ENCODE data around the gene MTOR.
"Not testable (repeated sequence)": the region's sequence is repeated elsewhere in the genome, so short reads cannot be mapped to it uniquely, and the experiment has no call there.

The MTOR gene

GRCh38 chr1:11187931-11188330, 74.4 kb downstream of the MTOR start:
- H3K27ac Mint-ChIP-seq, result peak overlapping the region; percentile 84
- peaks cover 54% of the 10 kb centered on the region for H3K36me3 Mint-ChIP-seq (ENCODE audit: low read depth)
- H3K4me1 Mint-ChIP-seq, result no peaks in the 10 kb centered on the region
- TF ChIP-seq CTCF (IDR thresholded peaks at IDR 0.05), result no peak
- no peak for DNase-seq
- no peak overlapping the region for H3K4me3 Mint-ChIP-seq
- no peaks in the 10 kb centered on the region for H3K27me3 Mint-ChIP-seq (ENCODE audit: low read depth, poor library complexity)
- H3K9me3 Mint-ChIP-seq, result no peaks in the 10 kb centered on the region

- Mint-ChIP-seq H3K9me3 (no peaks in the 10 kb centered on the region), H3K36me3 (ENCODE audit: low read depth) (peaks cover 54% of the 10 kb centered on the region), H3K4me3 (no peak overlapping the region), H3K27me3 (ENCODE audit: low read depth, poor library complexity) (no peaks in the 10 kb centered on the region), H3K4me1 (no peaks in the 10 kb centered on the region), H3K27ac (no peak overlapping the region)
- no peak for TF ChIP-seq CTCF (IDR thresholded peaks at IDR 0.05)
- DNase-seq, result no peak
These were observed 74.9 kb downstream of the MTOR start for GRCh38 chr1:11187494-11187893.

- H3K9me3 Mint-ChIP-seq, result no peaks in the 10 kb centered on the region
- no peaks in the 10 kb centered on the region for H3K27me3 Mint-ChIP-seq (ENCODE audit: low read depth, poor library complexity)
- peaks cover 51% of the 10 kb centered on the region for H3K36me3 Mint-ChIP-seq (ENCODE audit: low read depth)
- H3K27ac Mint-ChIP-seq, result no peak overlapping the region
- no peaks in the 10 kb centered on the region for H3K4me1 Mint-ChIP-seq
- no peak overlapping the region for H3K4me3 Mint-ChIP-seq
- no peak for DNase-seq
- no peak for TF ChIP-seq CTCF (IDR thresholded peaks at IDR 0.05)
These were observed 75.4 kb downstream of the MTOR start for GRCh38 chr1:11187000-11187399.

- H3K27me3 Mint-ChIP-seq (ENCODE audit: low read depth, poor library complexity), result no peaks in the 10 kb centered on the region
- H3K36me3 Mint-ChIP-seq (ENCODE audit: low read depth), result peaks cover 56% of the 10 kb centered on the region
- no peak for DNase-seq
- no peak for TF ChIP-seq CTCF (IDR thresholded peaks at IDR 0.05)
- no peaks in the 10 kb centered on the region for H3K9me3 Mint-ChIP-seq
- H3K4me1 Mint-ChIP-seq, result peaks cover 5% of the 10 kb centered on the region
- no peak overlapping the region for H3K4me3 Mint-ChIP-seq
- H3K27ac Mint-ChIP-seq, result no peak overlapping the region
These were observed 77.4 kb downstream of the MTOR start for GRCh38 chr1:11184973-11185372.

- no peak for DNase-seq
- H3K4me3 Mint-ChIP-seq, result no peak overlapping the region
- no peak overlapping the region for H3K27ac Mint-ChIP-seq
- H3K4me1 Mint-ChIP-seq, result peaks cover 26% of the 10 kb centered on the region
- H3K36me3 Mint-ChIP-seq (ENCODE audit: low read depth), result peaks cover 56% of the 10 kb centered on the region
- no peaks in the 10 kb centered on the region for H3K9me3 Mint-ChIP-seq
- no peak for TF ChIP-seq CTCF (IDR thresholded peaks at IDR 0.05)
- H3K27me3 Mint-ChIP-seq (ENCODE audit: low read depth, poor library complexity), result no peaks in the 10 kb centered on the region
These were observed 79.5 kb downstream of the MTOR start for GRCh38 chr1:11182884-11183283.

- DNase-seq, result no peak
- Mint-ChIP-seq H3K4me3 (no peak overlapping the region), H3K36me3 (ENCODE audit: low read depth) (peaks cover 45% of the 10 kb centered on the region), H3K27ac (no peak overlapping the region), H3K27me3 (ENCODE audit: low read depth, poor library complexity) (peaks cover 3% of the 10 kb centered on the region), H3K4me1 (peaks cover 38% of the 10 kb centered on the region), H3K9me3 (no peaks in the 10 kb centered on the region)
- no peak for TF ChIP-seq CTCF (IDR thresholded peaks at IDR 0.05)
These were observed 82.0 kb downstream of the MTOR start for GRCh38 chr1:11180342-11180744.

GRCh38 chr1:11179749-11180148, 82.6 kb downstream of the MTOR start:
- Mint-ChIP-seq H3K36me3 (ENCODE audit: low read depth) (peaks cover 40% of the 10 kb centered on the region), H3K4me1 (peaks cover 38% of the 10 kb centered on the region)
- H3K4me3 Mint-ChIP-seq; DNase-seq; H3K9me3 Mint-ChIP-seq; H3K27me3 Mint-ChIP-seq (ENCODE audit: low read depth, poor library complexity); H3K27ac Mint-ChIP-seq: not testable (repeated sequence)
